SK-N-SH (cell line): Measurements from ENCODE around the gene MUTYH. TPM values are rescaled to one million over a fixed set of nuclear protein-coding genes. Genes with fewer than 3 reads are reported as not detected.

ENCODE experiments used
- CTCF ChIA-PET: fragments of 300-600, 350-600 bp; formaldehyde crosslinking; extraction: SDS; loops from one replicate; lab custom pipeline; 2021; lab: Yijun Ruan, JAX
- POLR2A ChIA-PET: fragments of 350-600 bp; sonication (Branson Sonifier 250); formaldehyde crosslinking; extraction: SDS; loops from one replicate; lab custom pipeline; 2020; ENCODE audit warnings: antibody characterized with exemption, inconsistent platforms; lab: Yijun Ruan, JAX
- DNase-seq: peaks from one replicate; pipeline ENCODE4 v3.0.0; 2012
- H2AFZ ChIP-seq: fragments of 200-600 bp; sonication (generic); 2 replicates; pipeline ENCODE4 v1.8.1; 2016; ENCODE audit warnings: antibody characterized with exemption, mild to moderate bottlenecking, low read depth
- H3F3A ChIP-seq: fragments of 200-600 bp; sonication (generic); replicated peaks from 2 replicates; pipeline ENCODE3; 2016; ENCODE audit warnings: antibody characterized with exemption, mild to moderate bottlenecking; ENCODE audit not compliant: insufficient read depth
- H3K27ac ChIP-seq, 2 experiments: fragments of 200-500 bp in 1 of 2; fragments of 200-600 bp in 1 of 2; sonication (Bioruptor generic) in 1 of 2; sonication (generic), shearing (Covaris generic) in 1 of 2; 2 replicates each; pipeline versions ENCODE4 v1.5.1 to v1.6.1; 2014 to 2016; ENCODE audit warnings: low read depth in 2 of 2, inconsistent platforms in 1 of 2, low read length in 1 of 2, mild to moderate bottlenecking in 1 of 2, mixed read lengths in 1 of 2
- H3K27me3 ChIP-seq: fragments of 200-600 bp; sonication (generic), shearing (Covaris generic); 2 replicates; pipeline ENCODE4 v1.6.1; 2016; ENCODE audit warnings: mixed run types; ENCODE audit not compliant: insufficient read depth
- H3K36me3 ChIP-seq, 2 experiments: fragments of 200-500 bp in 1 of 2; fragments of 200-600 bp in 1 of 2; sonication (Bioruptor generic) in 1 of 2; sonication (generic) in 1 of 2; replicated peaks in 1 of 2; 2 replicates each; pipeline versions ENCODE3 to v1.5.1; 2014 to 2016; ENCODE audit warnings: low read length in 1 of 2, mild to moderate bottlenecking in 1 of 2; ENCODE audit not compliant: insufficient read depth in 2 of 2, control insufficient read depth in 1 of 2
- H3K4me1 ChIP-seq, 2 experiments: fragments of 200-500 bp in 1 of 2; fragments of 200-600 bp in 1 of 2; sonication (Bioruptor generic) in 1 of 2; sonication (generic), shearing (Covaris generic) in 1 of 2; 2 replicates each; pipeline versions ENCODE4 v1.5.1 to v1.6.1; 2014 to 2016; ENCODE audit warnings: low read depth in 1 of 2, low read length in 1 of 2, mixed run types in 1 of 2; ENCODE audit not compliant: insufficient read depth in 2 of 2, control insufficient read depth in 1 of 2
- H3K4me2 ChIP-seq: fragments of 200-600 bp; sonication (generic), shearing (Covaris generic); 2 replicates; pipeline ENCODE4 v1.6.1; 2017; ENCODE audit warnings: mixed run types
- H3K4me3 ChIP-seq, 2 experiments: fragments of 200-500 bp in 1 of 2; fragments of 200-600 bp in 1 of 2; sonication (Bioruptor generic) in 1 of 2; sonication (generic), shearing (Covaris generic) in 1 of 2; 2 replicates each; pipeline versions ENCODE4 v1.5.1 to v1.8.1; 2014 to 2016; ENCODE audit warnings: low read depth in 2 of 2, inconsistent platforms in 1 of 2, low read length in 1 of 2, mild to moderate bottlenecking in 1 of 2, mixed read lengths in 1 of 2, moderate library complexity in 1 of 2
- H3K79me2 ChIP-seq: fragments of 200-600 bp; sonication (generic); 2 replicates; pipeline ENCODE4 v1.8.1; 2017; ENCODE audit warnings: mild to moderate bottlenecking; ENCODE audit not compliant: insufficient read depth
- H3K9ac ChIP-seq: fragments of 200-600 bp; sonication (generic); 2 replicates; pipeline ENCODE4 v1.6.1; 2017; ENCODE audit warnings: mixed run types
- H3K9me2 ChIP-seq: fragments of 200-600 bp; sonication (generic); 2 replicates; pipeline ENCODE4 v1.6.1; 2017; ENCODE audit warnings: mixed run types
- H3K9me3 ChIP-seq: fragments of 200-600 bp; sonication (generic); 2 replicates; pipeline ENCODE4 v1.6.1; 2017; ENCODE audit warnings: mixed run types, mild to moderate bottlenecking, moderate library complexity
- H4K20me1 ChIP-seq: fragments of 200-600 bp; sonication (generic); 2 replicates; pipeline ENCODE4 v1.6.1; 2017; ENCODE audit warnings: mild to moderate bottlenecking, mixed run types; ENCODE audit not compliant: insufficient read depth
- CHD2 ChIP-seq: fragments of 150-350 bp; IDR thresholded peaks from 2 replicates; pipeline ENCODE4 v1.6.1; 2018; ENCODE audit warnings: low read length; ENCODE audit not compliant: partially characterized antibody
- JUND ChIP-seq: IDR thresholded peaks from 2 replicates; pipeline ENCODE4 v1.4.0; 2012
- MAX ChIP-seq: IDR thresholded peaks from 2 replicates; pipeline ENCODE4 v1.4.0; 2012; ENCODE audit warnings: low read depth
- MXI1 ChIP-seq: IDR thresholded peaks from 2 replicates; pipeline ENCODE4 v1.6.1; 2012; ENCODE audit warnings: mild to moderate bottlenecking, low read depth, low read length, improper control_type of control experiment
- NFIC ChIP-seq: IDR thresholded peaks from 2 replicates; pipeline ENCODE4 v1.4.0; 2012; ENCODE audit warnings: borderline replicate concordance
- RAD21 ChIP-seq: IDR thresholded peaks from 2 replicates; pipeline ENCODE4 v1.6.1; 2012; ENCODE audit warnings: mild to moderate bottlenecking, low read length
- RXRA ChIP-seq: IDR thresholded peaks from 2 replicates; pipeline ENCODE4 v1.4.0; 2012; ENCODE audit warnings: low read depth, mild to moderate bottlenecking, borderline replicate concordance
- YY1 ChIP-seq: IDR thresholded peaks from 2 replicates; pipeline ENCODE4 v1.4.0; 2012; ENCODE audit warnings: low read depth, mild to moderate bottlenecking
- WGBS: methylation state at CpG from one replicate; pipeline ENCODE4 v1.1.6; 2017; ENCODE audit warnings: low lambda C conversion rate; 5-methylcytosine and 5-hydroxymethylcytosine counted together
- polyA plus RNA-seq, 3 experiments: library from polyadenylated mRNA; depleted of rRNA; stranded (reverse); fragments of >200 nt; gene quantifications; 2 replicates each; pipeline ENCODE4 v1.2.3, GENCODE V29; 2012

Gene MUTYH
- polyA plus RNA-seq, 1 of the 3 experiments (the other 2 are of a cell fraction) = 23.3 TPM

GRCh38 chr1:45326627-45327623 lies 13.3 kb downstream of the MUTYH start, which contains the start of gene HPDL:
TSS of gene HPDL (plus strand) at chr1:45326895. CDS start at chr1:45327149, 254 bp downstream.
- Histone ChIP-seq H3K9me2 (no peaks in the 10 kb centered on the region), H3K27me3 (no peaks in the 10 kb centered on the region), H3K79me2 (no peaks in the 10 kb centered on the region), H3K4me2 (peak within 1 kb of the TSS; percentile 19; the same call in 1 of the 2 replicates), H3K4me3 (peak within 1 kb of the TSS in 1 of 2 experiments; percentile 35; a peak in 2 of 4 replicates), H3K9ac (no peak within 1 kb of the TSS), H3K4me1 (peaks cover 0 to 8% of the 10 kb centered on the region in 2 experiments; a peak in 1 of 4 replicates), H3F3A (no peaks in the 10 kb centered on the region), H3K36me3 (peaks cover 0 to 14% of the 10 kb centered on the region in 2 experiments), H3K9me3 (no peaks in the 10 kb centered on the region)
- WGBS = 61% methylated on average over 21 of the region's 96 CpGs
- POLR2A ChIA-PET = interaction anchor here (1.2 to 4.9 kb wide), 4 partner anchors 13 to 23 kb away, joined by 3 to 38 read pairs (median 4); partner anchors contain the start of genes MUTYH and TOE1
- peak; percentile 51 for TF ChIP-seq CHD2
- TF ChIP-seq MXI1 = peak; percentile 68; the same call in 1 of the 2 replicates
- no peak for TF ChIP-seq YY1
- TF ChIP-seq RAD21 = no peak
- TF ChIP-seq MAX = no peak
- no peak for TF ChIP-seq JUND
- TF ChIP-seq, all 33 proteins: peak for 2
- Histone ChIP-seq H3K27ac (no peak within 1 kb of the TSS; a peak in 1 of 4 replicates), H2AFZ (peak within 1 kb of the TSS; percentile 56), H4K20me1 (no peaks in the 10 kb centered on the region)
- CTCF ChIA-PET = interaction anchor here (0.6 to 2.3 kb wide), 6 partner anchors 11 to 330 kb away, joined by 3 to 8 read pairs (median 4); no protein-coding TSS in a partner anchor
- DNase-seq = peak; percentile 92

- H3K9me2 ChIP-seq = no peaks in the 10 kb centered on the region
- no peaks in the 10 kb centered on the region for H3K27me3 ChIP-seq
- H4K20me1 ChIP-seq = no peaks in the 10 kb centered on the region
- ChIA-PET CTCF (interaction anchor here (0.6 to 1.5 kb wide), 4 partner anchors 10 to 312 kb away, joined by 3 to 8 read pairs (median 4); no protein-coding TSS in a partner anchor), POLR2A (interaction anchor here (0.6 to 4.9 kb wide), 5 partner anchors 14 to 296 kb away, joined by 3 to 38 read pairs (median 3); partner anchors contain the start of genes MUTYH and TOE1)
- no peaks in the 10 kb centered on the region for H3F3A ChIP-seq
- H3K36me3 ChIP-seq = peaks cover 0 to 5% of the 10 kb centered on the region in 2 experiments
- peaks cover 0 to 8% of the 10 kb centered on the region in 2 experiments; a peak in 1 of 4 replicates for H3K4me1 ChIP-seq
- no peak overlapping the region for H3K9ac ChIP-seq
- H3K4me3 ChIP-seq = no peak overlapping the region
- no peaks in the 10 kb centered on the region for H3K79me2 ChIP-seq
- no peak overlapping the region; the same call in 1 of the 2 replicates for H3K4me2 ChIP-seq
- 78% methylated on average over 6 of the region's 6 CpGs for WGBS
- no peak overlapping the region for H3K27ac ChIP-seq
- DNase-seq = peak; percentile 44
- peak overlapping the region; percentile 56 for H2AFZ ChIP-seq
- TF ChIP-seq NFIC = peak; percentile 63
- no peak for TF ChIP-seq RXRA
- no peaks in the 10 kb centered on the region for H3K9me3 ChIP-seq
Measured at GRCh38 chr1:45325851-45326506, 14.3 kb downstream of the MUTYH start.
